ENCODE results near the gene GPR68.
"Not testable (repeated sequence)": the region's sequence is repeated elsewhere in the genome, so short reads cannot be mapped to it uniquely, and the experiment has no call there.

- not testable (repeated sequence) for TF ChIP-seq POLR2AphosphoS5 (IDR thresholded peaks at IDR 0.05; ENCODE audit: insufficient read depth in 1 of 2, low read depth in 1 of 2); CTCF (IDR thresholded peaks at IDR 0.05); POLR2A (IDR thresholded peaks at IDR 0.05)
Observed at GRCh38 chr14:91266276-91266675, 21.8 kb upstream of the GPR68 start.

Measured in vagina (tissue), 2 donors.